ENCODE measurements around the gene PIAS1. TPM values are rescaled to one million over a fixed set of nuclear protein-coding genes. Genes with fewer than 3 reads are reported as not detected.

Gene PIAS1
- total and polyA plus RNA-seq, 9 of the 15 experiments (the other 6 are each of a cell fraction or from before 2014, with no cell fraction given): 18.0 to 59.1 (median 28.5) TPM

GRCh38 chr15:68205954-68206539 is 151.9 kb downstream of the PIAS1 start (continued):
- TF ChIP-seq CEBPZ (IDR thresholded peaks at IDR 0.05; ENCODE audit: borderline replicate concordance, low read depth, low read length) (no peak), ELK3 (CRISPR knock-in tag; IDR thresholded peaks at IDR 0.05) (no peak), SMARCA5 (IDR thresholded peaks at IDR 0.05) (no peak), HBP1 (CRISPR knock-in tag; IDR thresholded peaks at IDR 0.05) (0 out of 2 replicates have a peak, but pooled peaks have one; percentile 35), NEUROD1 (IDR thresholded peaks at IDR 0.05; ENCODE audit: borderline replicate concordance, low read depth, low read length, partially characterized antibody) (no peak), GABPB2 (CRISPR knock-in tag; conservative IDR thresholded peaks at IDR 0.05) (no peak), GTF2A2 (tag; IDR thresholded peaks at IDR 0.05) (no peak), SRF (CRISPR knock-in tag; IDR thresholded peaks at IDR 0.05) (no peak), ZBTB40 (IDR thresholded peaks at IDR 0.05) (peak; percentile 61; the same call in 1 of the 2 replicates), ZBTB40 (CRISPR knock-in tag; IDR thresholded peaks at IDR 0.05) (no peak), ZNF699 (CRISPR knock-in tag; IDR thresholded peaks at IDR 0.05; ENCODE audit: insufficient replicate concordance) (no peak), LCOR (CRISPR knock-in tag; IDR thresholded peaks at IDR 0.05) (no peak)

Measured in K562 (cell line).